Skeletal muscle satellite cell (primary cell): Measurements from ENCODE around the gene ZNF792.
"Not testable (repeated sequence)": the region's sequence is repeated elsewhere in the genome, so short reads cannot be mapped to it uniquely, and the experiment has no call there.

Experiments
- H3K27me3 ChIP-seq: 2 replicates; pipeline ENCODE4 v1.7.0; 2013; ENCODE audit warnings: low read length; ENCODE audit not compliant: control insufficient read depth, insufficient read depth
- H3K36me3 ChIP-seq: 2 replicates; pipeline ENCODE4 v1.7.0; 2013; ENCODE audit warnings: mild to moderate bottlenecking, control low read depth, low read length; ENCODE audit not compliant: insufficient read depth
- H3K4me1 ChIP-seq: 2 replicates; pipeline ENCODE4 v1.7.0; 2013; ENCODE audit warnings: low read length; ENCODE audit not compliant: control insufficient read depth, insufficient read depth
- H3K4me2 ChIP-seq: 2 replicates; pipeline ENCODE4 v1.7.0; 2013; ENCODE audit warnings: mild to moderate bottlenecking, low read length
- H3K4me3 ChIP-seq: 2 replicates; pipeline ENCODE4 v1.7.0; 2013; ENCODE audit warnings: low read length
- H3K9ac ChIP-seq: 2 replicates; pipeline ENCODE4 v1.7.0; 2013; ENCODE audit warnings: mild to moderate bottlenecking, low read depth, low read length, moderate library complexity
- H3K9me3 ChIP-seq: replicated peaks from 2 replicates; pipeline ENCODE4 v1.7.0; 2013; ENCODE audit warnings: mild to moderate bottlenecking, control low read depth, low read length

The ZNF792 gene

GRCh38 chr19:34979819-34980640 is 16.0 kb upstream of the ZNF792 start:
- H3K4me1 ChIP-seq, result no peaks in the 10 kb centered on the region

GRCh38 chr19:34976611-34977010 is 12.6 kb upstream of the ZNF792 start:
- no peak overlapping the region for H3K4me3 ChIP-seq
- no peak overlapping the region for H3K4me2 ChIP-seq
- no peaks in the 10 kb centered on the region for H3K36me3 ChIP-seq
- no peaks in the 10 kb centered on the region for H3K4me1 ChIP-seq
- H3K9ac ChIP-seq, result no peak overlapping the region
- H3K9me3 ChIP-seq, result peaks cover 5% of the 10 kb centered on the region
- H3K27me3 ChIP-seq, result peaks cover 20% of the 10 kb centered on the region

More at GRCh38 chr19:34979819-34980640, 16.0 kb upstream of the ZNF792 start:
- Histone ChIP-seq H3K9ac (no peak overlapping the region), H3K36me3 (no peaks in the 10 kb centered on the region), H3K27me3 (peaks cover 12% of the 10 kb centered on the region), H3K4me3 (no peak overlapping the region), H3K4me2 (no peak overlapping the region), H3K9me3 (peaks cover 5% of the 10 kb centered on the region)

- H3K9me3 ChIP-seq, result peaks cover 5% of the 10 kb centered on the region
Measured at GRCh38 chr19:34975056-34975455, 11.0 kb upstream of the ZNF792 start.

DNA sequence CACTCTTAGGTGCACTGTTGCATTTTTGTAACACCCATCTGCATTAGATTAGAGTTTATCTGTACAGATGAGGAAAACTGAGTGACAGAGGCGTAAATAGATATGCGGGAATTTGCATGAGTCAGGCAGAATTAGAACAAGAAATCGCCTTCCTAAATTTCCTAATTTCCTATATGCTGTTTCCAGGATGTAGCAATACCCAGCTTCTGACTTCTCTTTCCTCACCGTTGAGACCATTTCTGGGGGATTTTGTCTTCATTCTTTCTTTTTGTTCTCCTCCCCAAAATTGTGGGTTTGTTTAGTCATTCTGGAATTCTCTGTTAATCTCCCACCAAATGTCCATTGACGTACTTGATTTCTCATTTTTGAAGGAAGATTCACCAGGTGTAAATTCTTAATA is 10.6 kb upstream of the ZNF792 start:
- Histone ChIP-seq H3K4me1 (no peaks in the 10 kb centered on the region), H3K9me3 (peaks cover 5% of the 10 kb centered on the region), H3K4me3 (no peak overlapping the region), H3K27me3 (peaks cover 17% of the 10 kb centered on the region), H3K36me3 (no peaks in the 10 kb centered on the region), H3K9ac (no peak overlapping the region), H3K4me2 (no peak overlapping the region)

More at GRCh38 chr19:34975056-34975455, 11.0 kb upstream of the ZNF792 start:
- Histone ChIP-seq H3K4me3 (no peak overlapping the region), H3K36me3 (no peaks in the 10 kb centered on the region), H3K27me3 (peaks cover 20% of the 10 kb centered on the region), H3K4me2 (no peak overlapping the region), H3K4me1 (no peaks in the 10 kb centered on the region), H3K9ac (no peak overlapping the region)

DNA sequence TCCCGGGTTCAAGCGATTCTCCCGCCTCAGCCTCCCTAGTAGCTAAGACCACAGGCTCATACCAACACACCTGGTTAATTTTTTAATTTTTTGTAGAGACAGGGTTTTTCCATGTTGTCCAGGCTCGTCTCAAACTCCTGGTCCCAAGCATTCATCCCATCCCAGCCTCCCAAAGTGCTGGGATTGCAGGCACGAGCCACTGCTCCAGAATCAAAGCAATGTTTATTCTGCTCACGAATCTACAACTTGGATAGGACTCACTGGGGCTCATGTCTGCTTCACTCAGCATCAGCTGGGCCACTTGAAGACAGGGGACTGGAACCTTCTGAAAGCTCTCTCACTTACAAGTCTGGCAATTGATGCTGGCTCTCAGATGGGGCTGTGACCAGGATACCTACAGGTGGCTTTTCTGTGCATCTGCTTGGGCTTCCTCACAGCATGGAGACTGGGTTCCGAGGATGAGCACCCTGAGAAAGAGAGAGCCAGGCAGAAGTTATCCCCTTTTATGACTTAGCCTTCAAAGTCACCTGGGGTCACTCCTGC is 8.2 kb upstream of the ZNF792 start:
- peaks cover 11% of the 10 kb centered on the region for H3K27me3 ChIP-seq
- no peaks in the 10 kb centered on the region for H3K36me3 ChIP-seq
- H3K4me2 ChIP-seq, result no peak overlapping the region
- no peak overlapping the region for H3K4me3 ChIP-seq
- H3K9me3 ChIP-seq, result peaks cover 5% of the 10 kb centered on the region
- H3K9ac ChIP-seq, result no peak overlapping the region
- H3K4me1 ChIP-seq, result no peaks in the 10 kb centered on the region

DNA sequence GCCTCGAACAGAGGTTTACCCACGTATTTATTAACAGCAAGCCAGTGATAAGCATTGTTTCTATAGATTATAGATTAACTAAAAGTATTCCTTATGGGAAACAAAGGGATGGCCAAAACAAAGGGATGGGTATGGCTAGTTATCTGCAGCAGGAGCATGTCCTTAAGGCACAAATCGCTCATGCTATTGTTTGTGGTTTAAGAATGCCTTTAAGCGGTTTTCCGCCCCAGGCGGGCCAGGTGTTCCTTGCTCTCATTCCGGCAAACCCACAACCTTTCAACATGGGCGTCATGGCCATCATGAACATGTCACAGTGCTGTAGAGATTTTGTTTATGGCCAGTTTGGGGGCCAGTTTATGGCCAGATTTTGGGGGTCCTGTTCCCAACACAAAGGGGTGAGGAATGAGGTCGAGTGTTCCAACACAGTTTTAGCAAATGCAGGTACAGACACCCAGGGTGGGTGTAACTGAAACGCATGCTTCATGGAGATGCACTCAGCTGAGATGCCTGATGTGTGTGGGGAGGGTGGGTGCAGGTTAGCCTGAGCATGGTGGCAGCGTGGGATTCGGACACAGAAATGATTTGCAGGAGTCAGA is 6.3 kb upstream of the ZNF792 start:
- H3K9ac ChIP-seq, H3K4me3 ChIP-seq, H3K9me3 ChIP-seq, H3K4me2 ChIP-seq, H3K36me3 ChIP-seq, H3K4me1 ChIP-seq: not testable (repeated sequence)
- peaks cover 11% of the 10 kb centered on the region for H3K27me3 ChIP-seq

DNA sequence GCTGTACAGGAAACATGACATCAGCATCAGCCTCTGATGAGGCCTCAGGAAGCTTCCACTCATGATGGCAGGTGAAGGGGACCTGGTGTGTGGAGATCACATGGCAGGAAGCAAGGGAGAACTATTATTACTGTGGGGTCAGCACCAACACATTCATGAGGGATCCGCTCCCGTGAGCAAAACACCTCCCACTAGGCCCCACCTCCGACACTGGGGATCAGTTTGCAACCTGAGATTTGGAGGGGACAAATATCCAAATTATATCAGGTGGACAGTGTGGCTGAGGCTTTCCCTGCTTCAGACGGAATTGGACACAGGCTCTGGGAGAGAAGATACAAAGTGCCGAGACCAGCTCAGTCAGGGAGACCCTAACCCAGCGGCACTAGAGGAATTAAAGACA is 5.7 kb upstream of the ZNF792 start:
- peaks cover 9% of the 10 kb centered on the region for H3K27me3 ChIP-seq
- no peak overlapping the region for H3K4me2 ChIP-seq
- no peak overlapping the region for H3K4me3 ChIP-seq
- no peaks in the 10 kb centered on the region for H3K36me3 ChIP-seq
- H3K9me3 ChIP-seq, result no peaks in the 10 kb centered on the region
- no peaks in the 10 kb centered on the region for H3K4me1 ChIP-seq
- H3K9ac ChIP-seq, result no peak overlapping the region

DNA sequence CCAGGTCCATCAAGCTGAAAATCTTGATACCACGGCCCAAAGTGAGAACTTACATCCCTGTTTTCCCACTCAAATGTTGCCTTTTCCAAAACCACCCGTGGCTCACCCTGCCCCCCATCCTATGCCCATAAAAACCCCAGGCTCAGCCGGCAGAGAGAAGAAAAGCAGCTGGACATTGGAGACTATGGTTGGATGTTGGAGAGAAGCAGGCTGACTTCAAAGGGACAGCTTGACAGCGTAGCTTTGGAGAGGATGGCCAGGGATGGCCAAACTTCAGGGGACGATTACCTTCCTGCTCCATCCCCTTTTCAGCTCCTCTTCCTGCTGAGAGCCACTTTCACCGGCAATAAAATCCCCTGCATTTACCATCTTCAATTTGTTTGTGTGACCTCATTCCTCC is 3.5 kb upstream of the ZNF792 start:
- no peaks in the 10 kb centered on the region for H3K9me3 ChIP-seq
- H3K9ac ChIP-seq, result no peak overlapping the region
- H3K4me2 ChIP-seq, result no peak overlapping the region
- no peak overlapping the region for H3K4me3 ChIP-seq
- H3K4me1 ChIP-seq, result peaks cover 4% of the 10 kb centered on the region
- peaks cover 4% of the 10 kb centered on the region for H3K27me3 ChIP-seq
- no peaks in the 10 kb centered on the region for H3K36me3 ChIP-seq

GRCh38 chr19:34965505-34965904 is 1.5 kb upstream of the ZNF792 start:
- H3K4me2 ChIP-seq, H3K9me3 ChIP-seq, H3K9ac ChIP-seq, H3K27me3 ChIP-seq, H3K36me3 ChIP-seq, H3K4me3 ChIP-seq, H3K4me1 ChIP-seq: not testable (repeated sequence)

DNA sequence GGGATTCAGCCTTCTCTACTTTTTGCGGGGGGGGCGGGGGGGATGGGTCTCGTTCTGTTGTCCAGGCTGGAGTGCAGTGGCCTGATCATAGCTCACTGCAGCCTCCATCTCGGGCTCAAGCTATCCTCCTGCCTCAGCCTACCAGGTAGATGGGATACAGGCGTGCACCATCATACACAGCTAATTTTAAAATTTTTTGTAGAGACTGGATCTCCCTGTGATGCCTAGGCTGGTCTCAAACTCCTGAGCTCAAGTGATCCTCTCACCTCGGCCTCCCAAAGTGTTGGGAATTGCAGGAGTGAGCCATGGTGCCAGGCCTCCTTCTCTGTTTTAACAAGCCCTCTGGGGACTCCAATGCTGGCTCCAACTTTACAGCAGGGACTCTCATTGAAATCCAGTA is 569 bp upstream of the ZNF792 start:
- H3K9me3 ChIP-seq, result no peaks in the 10 kb centered on the region
- no peak overlapping the region for H3K9ac ChIP-seq
- peaks cover 9% of the 10 kb centered on the region for H3K4me1 ChIP-seq
- H3K36me3 ChIP-seq, result peaks cover 4% of the 10 kb centered on the region
- no peaks in the 10 kb centered on the region for H3K27me3 ChIP-seq
- peak overlapping the region; percentile 92 for H3K4me2 ChIP-seq
- no peak overlapping the region for H3K4me3 ChIP-seq

GRCh38 chr19:34962687-34963572 is 1.1 kb downstream of the ZNF792 start:
- Histone ChIP-seq H3K4me3 (peak overlapping the region; percentile 95), H3K27me3 (no peaks in the 10 kb centered on the region), H3K4me1 (peaks cover 9% of the 10 kb centered on the region), H3K9ac (peak overlapping the region; percentile 75), H3K4me2 (peak overlapping the region; percentile 92), H3K9me3 (peaks cover 17% of the 10 kb centered on the region), H3K36me3 (peaks cover 20% of the 10 kb centered on the region)
